Activated T-cell treated with anti-CD3 and anti-CD28 coated beads for 1 hour (primary cell): ENCODE measurements around the gene MPP2.
A peak's percentile ranks its signal among the peaks of the same experiment; 100 is the strongest.
"Not testable (repeated sequence)": the region's sequence is repeated elsewhere in the genome, so short reads cannot be mapped to it uniquely, and the experiment has no call there.

ENCODE experiments used
- DNase-seq: peaks from one replicate; pipeline ENCODE4 v3.0.0-alpha.2; 2020; ENCODE audit warnings: low read depth

MPP2 gene, protein sequence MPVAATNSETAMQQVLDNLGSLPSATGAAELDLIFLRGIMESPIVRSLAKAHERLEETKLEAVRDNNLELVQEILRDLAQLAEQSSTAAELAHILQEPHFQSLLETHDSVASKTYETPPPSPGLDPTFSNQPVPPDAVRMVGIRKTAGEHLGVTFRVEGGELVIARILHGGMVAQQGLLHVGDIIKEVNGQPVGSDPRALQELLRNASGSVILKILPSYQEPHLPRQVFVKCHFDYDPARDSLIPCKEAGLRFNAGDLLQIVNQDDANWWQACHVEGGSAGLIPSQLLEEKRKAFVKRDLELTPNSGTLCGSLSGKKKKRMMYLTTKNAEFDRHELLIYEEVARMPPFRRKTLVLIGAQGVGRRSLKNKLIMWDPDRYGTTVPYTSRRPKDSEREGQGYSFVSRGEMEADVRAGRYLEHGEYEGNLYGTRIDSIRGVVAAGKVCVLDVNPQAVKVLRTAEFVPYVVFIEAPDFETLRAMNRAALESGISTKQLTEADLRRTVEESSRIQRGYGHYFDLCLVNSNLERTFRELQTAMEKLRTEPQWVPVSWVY

DNA sequence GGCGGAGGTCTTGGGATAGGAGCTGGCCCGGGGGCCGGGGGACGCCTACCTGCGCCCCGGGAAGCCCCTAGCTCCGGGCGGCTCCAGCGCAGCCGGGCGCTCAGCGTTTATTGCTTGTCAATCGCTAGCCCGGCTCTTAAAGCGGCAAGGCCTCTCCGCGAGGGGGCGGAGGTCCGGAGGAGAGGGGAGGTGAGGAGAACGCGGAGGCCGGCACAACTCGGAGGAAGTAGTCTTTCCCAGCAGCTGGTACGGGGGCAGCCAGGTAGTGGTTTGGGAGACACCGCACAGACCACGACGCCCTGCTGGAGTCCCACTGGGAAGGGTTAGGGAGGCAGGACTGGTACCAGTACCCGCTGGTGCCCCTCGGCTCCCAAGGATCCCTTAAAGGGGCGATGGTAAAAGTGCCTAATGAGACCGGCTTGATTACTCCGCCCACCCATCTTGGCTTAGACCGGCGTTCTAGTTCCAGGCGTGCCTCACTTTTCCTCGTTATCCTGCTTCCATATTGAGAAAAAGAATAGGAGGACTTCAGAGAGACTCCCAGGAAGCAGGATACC is at the start of gene MPP2:
TSS of gene MPP2 (minus strand) at position 112 of the 557 bp plus-strand sequence. CDS start 3,076 bp downstream, outside the sequence.
- peak; percentile 47 for DNase-seq

DNA sequence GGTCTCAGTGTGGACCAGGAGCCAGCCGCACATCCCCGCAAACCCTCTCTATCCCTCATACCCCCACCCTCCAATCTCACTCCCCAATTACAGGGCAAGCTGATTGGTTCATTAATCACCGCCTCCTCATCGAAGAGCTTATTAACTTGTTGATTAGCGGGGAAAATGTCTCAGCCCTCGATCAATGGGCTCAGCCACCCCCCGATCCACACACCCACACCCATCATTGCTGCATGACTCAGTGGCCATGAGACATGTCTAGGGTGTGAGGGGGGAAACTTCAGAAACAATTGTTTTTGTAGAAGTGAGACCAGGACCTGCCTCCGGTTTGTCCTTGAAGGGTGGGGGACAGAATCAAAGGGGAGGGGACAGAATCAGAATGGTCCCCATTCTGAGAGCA is 48.9 kb upstream of the MPP2 start:
- no peak for DNase-seq

DNA sequence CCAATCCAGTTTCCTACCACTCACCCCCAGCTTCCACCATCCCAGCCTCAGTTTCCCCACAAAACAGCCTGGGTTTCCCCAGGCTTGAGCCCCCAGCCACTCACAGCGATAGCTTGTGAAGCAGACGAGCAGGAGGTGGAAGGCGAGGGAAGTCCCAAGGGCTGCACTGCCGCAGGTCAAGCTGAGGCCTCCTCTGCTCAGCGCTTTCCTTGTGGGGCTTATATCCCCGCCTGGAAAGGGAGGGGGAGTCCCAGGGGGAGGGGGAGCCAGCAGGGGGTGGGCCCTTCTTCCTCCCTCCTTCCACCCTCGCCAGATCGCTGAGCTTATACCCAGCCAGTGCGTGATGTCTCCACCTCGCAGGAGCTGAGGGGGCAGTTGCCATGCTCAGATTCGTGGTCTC is 46.4 kb upstream of the MPP2 start, which contains the start of gene PYY:
TSS of gene PYY (minus strand) at position 195 of the 400 bp plus-strand sequence. CDS start 457 bp downstream, outside the sequence.
- DNase-seq, result no peak

DNA sequence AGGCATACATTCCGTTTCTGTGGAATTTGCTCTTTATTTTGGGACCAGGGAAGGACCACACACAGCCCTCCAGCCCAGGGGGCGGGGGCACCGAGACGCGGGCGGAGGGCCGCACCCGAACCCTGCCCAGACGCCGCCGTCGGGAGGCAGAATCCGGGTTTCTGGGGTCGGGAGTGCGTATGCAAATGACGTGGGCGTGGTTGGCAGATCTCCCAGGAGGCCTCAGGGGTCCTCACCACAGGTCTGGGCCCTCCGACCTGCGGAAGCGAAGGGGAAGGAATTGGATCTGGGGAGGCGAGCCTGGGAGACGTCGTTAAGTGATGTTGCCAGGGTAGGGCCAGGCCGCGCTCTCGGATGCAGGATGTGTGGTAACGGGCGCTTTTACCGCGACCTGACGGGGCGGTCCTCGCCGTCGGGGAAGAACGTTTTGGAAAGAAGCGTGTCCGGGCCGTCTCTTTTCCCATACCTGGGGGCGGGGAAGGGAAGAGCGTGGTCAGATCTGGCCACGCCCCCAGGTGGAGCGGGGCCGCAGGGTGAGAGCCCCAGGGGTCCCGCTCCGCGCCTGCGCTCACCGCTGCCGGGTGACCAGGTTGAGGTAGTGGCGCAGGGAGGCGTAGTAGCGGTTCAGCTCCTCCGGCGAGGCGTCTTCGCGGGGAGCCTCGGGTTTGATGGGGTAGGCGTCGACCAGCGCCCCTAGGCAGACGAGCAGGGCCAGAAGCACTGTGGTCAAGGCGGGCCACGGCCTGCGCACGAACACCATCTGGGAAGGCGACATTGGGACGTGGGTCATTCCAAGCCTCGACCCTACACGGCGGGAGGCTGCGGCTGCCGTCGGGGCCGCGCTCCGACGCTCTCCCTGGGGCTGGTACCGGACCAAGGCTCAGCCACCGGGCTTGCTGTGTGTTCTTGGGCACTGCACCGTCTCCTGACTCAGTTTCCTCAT is 45.7 kb upstream of the MPP2 start:
- no peak for DNase-seq

DNA sequence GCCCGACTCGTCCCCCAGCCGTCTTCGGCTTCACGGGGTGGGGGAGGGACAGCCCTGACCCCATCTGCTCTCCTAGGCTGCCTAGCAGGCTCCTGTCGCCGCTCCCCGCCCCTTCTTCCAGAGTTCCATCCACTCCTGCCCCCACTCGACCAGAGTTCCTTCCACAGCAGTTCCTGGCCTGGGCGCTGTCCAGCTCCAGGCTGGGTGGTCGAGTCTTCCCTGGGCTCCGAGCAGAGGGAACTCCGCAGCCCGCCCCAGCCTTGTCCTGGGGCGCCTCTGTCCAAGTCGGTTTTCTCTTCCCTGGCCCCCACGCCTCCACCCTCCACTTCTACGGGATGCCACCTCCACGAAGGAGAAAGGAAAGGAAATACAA is 45.0 kb upstream of the MPP2 start:
- DNase-seq, result no peak

DNA sequence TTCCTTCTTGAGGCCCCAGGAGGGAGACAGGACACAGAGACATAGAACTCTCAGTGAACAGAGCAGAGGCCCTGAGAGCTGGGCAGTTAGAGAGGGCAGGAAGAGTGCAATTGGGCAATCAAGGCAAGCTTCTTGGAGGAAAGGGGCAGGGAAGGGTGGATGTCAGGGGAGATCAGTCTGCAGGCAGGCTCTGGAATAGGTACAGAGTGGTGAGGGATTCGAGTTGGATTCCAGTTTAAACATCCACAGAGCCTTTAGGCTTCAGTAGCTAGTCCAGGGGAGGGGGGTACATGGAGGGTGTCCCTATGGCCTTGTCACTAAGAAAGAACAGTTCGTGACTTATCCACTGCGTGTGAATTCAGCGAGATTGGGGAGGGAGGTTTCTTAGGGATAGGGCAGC is 44.4 kb upstream of the MPP2 start:
- DNase-seq, result no peak

DNA sequence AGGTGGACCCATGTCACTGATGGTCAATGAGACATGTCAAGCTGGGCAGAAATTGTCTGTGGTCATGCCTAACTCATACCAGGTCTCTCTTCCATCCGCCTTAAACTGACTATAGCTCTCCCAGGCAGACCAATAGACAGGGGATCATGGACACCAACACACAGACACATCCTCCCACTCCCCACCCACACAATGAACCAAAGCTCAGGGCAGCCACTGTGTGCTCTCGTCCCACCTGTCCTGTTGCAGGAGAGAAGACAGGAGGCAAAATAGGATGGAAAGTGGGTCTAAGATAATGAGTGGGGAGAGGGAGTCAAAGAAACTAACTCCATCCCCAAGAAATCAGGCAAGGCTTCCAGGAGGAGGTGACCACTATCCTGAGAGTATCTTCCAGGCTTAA is 43.2 kb upstream of the MPP2 start:
- DNase-seq, result no peak

DNA sequence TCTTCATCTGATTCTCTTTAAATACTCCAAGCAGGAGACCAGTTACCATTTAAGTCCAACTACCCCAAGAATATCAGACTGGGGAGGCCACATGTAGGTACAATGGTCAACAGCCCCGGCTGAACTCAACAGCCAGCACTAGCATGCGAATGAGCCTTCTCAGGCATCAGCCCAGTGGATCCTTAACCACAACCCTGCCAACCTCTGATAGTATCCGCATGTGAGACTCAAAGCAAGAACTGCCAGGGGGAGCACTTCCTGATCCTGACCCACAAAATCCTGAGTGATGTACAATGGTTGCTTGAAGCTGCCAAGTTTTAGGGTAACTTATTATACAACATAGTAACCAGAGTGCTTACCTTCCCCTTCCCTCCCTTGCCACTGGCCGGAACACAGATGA is 42.4 kb upstream of the MPP2 start:
- DNase-seq, result no peak

DNA sequence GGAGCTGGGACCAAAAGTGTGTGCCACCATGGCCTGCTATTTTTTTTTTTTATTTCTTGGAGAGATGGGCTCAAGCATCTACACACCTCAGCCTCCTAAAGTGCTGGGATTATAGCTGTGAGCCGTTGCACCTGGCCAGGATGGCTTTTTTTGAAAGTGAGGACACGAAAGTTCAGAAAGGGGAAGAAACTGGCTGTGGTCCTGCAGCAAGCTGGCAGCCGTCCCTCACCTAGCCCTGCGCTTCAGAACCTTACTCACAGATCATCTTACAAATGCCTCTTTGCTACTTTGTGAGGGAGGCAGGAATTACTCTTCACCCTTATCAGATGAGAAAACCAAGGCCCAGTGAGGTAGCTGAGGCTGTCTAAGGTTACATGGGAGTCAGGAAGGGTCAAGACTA is 39.4 kb upstream of the MPP2 start:
- no peak for DNase-seq

DNA sequence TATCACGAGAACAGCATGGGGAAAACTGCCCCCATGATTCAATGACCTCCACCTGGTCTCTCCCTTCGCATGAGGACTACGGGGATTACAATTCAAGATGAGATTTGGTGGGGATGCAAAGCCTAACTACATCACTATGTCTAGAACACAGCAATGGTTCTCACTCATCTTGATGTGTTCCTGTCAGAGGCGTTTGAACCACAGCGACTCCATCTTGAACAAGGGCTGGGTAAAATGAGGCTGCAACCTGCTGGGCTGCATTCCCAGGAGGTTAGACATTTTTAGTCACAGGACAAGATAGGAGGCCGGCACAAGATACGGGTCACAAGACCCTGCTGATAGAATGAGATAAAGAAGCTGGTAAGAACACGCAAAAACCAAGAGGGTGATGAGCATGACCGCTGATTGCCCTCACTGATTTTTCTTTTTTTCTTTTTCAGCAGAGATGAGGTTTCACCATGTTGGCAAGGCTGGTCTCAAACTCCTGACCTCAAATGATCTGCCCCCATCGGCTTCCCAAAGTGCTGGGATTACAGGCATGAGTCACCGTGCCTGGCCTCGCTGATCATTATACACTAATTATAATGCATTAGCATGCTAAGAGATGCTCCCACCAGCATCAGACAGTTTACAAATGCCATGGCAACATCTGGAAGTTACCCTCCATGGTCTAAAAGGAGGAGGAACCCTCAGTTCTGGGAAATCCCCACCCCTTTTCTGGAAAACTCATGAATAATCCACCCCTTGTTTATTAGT is 37.9 kb upstream of the MPP2 start:
- DNase-seq, result no peak

DNA sequence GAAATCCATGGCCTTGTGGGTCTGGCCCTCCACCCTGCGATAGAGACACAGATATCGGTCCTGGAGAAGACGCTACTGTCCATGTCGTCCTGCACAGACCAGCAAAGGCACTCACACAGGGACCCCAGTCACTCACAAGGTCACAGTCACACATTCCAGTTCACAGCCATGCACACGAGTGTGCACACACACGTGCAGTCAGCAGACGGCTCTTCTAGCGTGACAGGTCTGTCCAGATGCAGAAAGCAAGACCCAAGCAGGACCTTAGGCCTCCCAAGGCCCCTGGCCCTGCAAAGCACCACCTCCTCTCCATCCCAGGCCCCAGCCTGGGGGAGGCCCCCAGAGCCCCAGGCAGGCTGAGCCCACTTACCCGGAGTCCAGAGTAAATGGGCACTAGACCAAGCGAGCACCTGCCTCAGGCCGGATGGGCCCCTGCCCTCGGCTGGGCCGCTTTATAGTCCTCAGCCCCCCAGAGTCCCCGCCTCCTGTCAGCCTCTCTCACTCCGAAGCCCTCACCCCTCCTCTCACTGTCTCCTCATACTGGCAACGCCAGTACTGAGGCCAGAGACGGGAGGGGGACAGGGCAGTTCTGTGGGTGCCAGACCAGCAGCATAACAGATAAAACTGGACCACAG is 34.8 kb upstream of the MPP2 start, which contains the start of gene PPY:
TSS of gene PPY (minus strand) at position 426 of the 635 bp plus-strand sequence. CDS start 822 bp downstream, outside the sequence.
- DNase-seq, result no peak

DNA sequence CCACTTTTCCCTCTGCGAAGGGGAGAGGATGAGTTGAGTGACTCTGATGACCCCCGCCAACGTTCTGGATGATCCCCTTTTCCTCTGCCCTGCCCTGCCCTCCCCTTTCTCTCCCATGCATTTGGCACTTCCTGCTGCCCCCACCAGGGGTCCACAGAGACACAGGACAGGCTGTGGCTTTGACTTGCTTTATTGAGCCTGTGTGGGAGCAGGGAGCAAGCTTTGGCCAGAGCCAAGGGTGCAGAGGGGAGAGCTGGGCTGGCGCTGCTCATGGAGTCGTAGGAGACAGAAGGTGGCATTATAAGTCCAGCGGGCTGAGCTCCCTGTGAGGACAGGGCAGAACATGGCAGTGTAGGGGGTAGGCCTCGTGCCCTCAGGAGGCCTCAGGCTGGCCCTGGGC is 33.3 kb upstream of the MPP2 start:
- no peak for DNase-seq

DNA sequence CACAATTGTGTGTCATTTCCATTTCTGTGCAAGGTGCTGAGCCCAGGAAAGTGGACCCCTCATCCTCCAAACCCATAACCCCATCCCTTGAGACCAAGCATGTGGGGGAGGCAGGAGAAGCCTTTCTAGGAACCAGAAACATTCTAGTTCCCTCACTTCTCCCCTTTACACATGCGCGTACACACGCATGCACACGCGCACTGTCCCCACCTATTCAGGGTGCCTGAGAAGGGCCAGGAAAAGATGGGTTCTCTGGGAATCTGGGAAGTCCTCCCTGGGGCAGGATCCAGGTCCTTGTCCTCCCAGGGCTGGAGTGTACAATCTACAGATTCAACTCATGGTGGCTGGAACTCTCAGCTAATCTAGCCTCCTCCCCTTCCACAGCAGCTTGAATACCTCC is 32.5 kb upstream of the MPP2 start:
- no peak for DNase-seq

DNA sequence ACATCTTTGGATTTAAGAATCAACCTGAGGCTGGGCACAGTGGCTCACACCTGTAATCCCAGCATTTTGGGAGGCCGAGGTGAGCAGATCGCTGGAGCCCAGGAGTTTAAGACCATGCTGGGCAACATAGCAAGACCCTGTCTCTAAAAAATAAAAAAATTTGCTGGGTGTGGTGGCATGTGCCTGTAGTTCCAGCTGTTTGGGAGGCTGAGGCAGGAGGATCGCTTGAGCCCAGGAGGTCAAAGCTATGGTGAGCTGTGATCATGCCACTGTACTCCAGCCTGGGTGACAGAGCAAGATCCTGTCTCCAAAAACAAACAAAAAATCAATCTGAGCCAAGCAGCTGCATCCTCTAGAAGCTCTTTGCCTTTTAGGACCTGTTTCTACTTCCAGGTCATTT is 32.1 kb upstream of the MPP2 start:
- not testable (repeated sequence) for DNase-seq

DNA sequence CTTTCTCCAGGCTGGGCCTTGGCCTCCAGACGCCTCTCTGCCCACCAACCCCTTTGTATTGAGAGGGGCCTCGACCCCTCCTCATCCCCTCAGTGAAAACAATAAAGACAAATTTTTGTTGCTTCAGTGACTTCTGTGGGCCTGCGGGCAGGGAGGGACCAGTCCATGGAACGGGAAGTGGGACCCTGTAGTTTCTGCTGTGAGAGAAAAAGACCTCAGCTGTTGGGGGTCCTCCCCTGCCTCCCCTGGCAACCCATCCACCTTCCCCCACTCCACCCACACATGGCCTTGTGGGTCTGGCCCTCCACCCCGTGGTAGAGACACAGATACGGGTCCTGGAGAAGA is 31.5 kb upstream of the MPP2 start:
- DNase-seq, result no peak

DNA sequence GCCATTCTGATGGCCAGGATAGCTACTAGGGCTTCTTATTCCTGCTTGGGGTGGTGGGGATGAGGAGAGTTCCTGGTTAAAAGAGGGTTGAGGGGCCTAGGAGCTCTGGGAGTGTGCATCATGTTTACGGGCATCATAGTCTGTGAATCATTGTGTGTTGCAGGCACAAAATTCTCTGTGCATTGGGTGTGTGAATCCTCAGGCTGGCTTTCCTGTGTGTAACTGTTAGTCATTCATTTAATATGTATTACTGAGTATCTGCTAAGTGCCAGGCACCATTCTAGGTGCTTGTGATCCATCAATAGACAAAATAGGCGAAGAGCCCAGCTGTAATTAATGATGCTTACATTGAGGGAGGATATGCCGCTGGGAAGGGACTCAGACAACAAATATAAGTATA is 29.1 kb upstream of the MPP2 start:
- no peak for DNase-seq

DNA sequence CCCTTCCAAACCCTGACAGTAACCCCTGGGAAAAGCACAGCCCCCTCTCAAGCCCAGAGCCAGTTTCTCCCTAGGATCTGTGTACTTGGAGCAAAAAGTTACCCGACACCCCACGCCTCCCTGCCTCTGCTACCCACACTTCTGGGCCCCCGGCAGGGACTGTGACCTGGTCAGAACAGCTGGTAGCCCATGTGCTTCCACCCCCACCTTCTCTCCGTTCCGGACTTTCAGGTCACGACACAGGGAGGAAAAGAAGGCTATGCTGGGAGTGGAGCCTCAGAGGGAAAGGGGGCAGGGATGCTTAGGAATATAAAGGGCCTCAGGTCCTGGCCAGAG is 28.6 kb upstream of the MPP2 start:
- no peak for DNase-seq

DNA sequence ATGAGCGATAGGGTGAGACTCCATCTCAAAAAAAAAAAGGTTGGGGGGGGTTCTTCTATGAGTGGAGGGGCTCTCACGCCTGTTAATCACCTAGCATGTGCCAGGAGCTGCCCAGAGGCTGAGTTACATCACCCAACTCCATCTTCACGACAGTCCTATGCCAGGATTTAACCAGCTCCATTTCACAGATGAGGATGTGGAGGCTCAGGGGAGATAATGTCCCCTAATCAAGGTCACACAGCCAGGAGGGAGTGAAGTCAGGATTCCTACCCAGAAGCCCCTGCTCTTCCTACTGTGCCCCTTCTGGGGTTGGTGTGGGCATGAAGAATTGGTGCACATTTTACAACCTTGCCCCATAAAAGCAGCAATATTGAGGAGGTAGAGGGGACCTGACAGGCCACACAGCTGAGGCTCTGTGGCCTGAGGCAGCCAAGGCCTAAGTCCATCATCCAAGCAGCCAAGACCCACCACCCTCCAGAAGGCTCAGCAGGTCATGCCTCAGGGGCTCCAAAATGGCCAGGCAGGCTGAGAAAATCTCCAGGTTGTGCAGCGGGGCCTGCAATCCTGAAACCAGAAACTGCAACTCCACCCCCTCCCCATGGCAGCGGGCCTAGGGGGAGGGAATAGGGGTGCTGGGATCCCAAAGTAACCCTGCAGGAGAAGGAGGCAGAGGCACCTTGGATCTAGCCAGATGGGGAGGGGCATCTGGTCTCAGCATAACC is 28.0 kb upstream of the MPP2 start:
- DNase-seq, result no peak

DNA sequence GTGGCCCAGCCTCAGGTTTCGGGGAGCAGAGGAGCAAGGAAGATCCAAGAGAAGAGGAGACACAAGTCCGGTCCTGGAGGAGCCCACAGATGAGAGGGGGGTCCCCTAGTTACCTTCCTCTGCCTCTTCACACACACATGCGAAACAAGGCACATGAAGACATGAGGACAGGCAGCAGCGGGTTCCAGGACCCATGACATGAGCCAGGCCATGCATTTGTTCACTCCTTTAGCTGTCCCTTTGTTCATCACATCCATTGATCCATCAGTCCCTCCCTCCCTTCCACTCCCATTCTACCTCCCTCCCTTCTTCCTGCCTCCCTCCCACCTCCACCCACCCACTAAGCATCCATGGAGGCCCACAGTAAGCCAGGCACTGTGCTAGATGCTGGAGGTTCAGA is 25.6 kb upstream of the MPP2 start:
- DNase-seq, result no peak

DNA sequence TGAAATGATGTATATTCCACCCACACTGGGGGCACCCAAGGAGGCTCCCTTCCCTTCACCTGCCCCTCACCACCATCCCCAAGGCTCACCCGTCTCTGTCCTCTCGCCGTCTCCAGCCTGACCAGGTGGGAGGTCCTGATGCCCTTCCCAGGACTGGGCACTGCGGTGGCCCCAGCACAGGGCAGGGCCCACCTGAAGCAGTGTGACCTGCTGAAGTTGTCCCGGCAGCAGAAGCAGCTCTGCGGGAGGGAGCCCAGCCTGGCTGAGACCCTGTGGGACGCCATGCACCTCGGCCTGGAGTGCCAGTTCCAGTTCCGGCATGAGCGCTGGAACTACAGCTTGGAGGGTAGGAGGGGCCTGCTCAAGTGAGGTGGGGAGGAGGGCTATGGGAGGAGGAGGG is 25.0 kb upstream of the MPP2 start:
- DNase-seq, result no peak
